ENCODE data around the gene HIPK2. TPM values are rescaled to one million over a fixed set of nuclear protein-coding genes. Genes with fewer than 3 reads are reported as not detected.

The HIPK2 gene
- total RNA-seq, 2 experiments from 2014 or later, result 22.5 to 27.5 TPM

DNA sequence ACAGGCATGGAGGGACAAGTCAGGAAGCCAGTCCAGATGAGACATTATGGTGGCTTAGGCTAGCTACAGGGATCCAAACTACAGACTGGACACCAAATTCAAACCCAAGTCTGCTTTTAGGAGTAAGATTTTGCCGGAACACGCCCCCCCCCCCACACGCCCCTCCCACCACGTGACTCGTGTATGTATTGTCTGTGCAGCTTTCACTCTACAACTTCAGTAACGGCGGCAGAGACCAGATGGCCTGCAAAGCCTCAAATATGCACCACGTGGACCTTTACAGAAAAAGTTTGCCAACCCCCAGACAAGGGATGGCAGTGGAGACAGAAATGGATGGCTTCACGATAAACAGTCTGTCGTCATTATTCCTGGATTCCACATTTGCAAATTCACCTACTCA lies 14.5 kb downstream of the HIPK2 start:
- Mint-ChIP-seq H3K4me3 (no peak overlapping the region), H3K4me1 (peaks cover 55% of the 10 kb centered on the region), H3K27me3 (no peaks in the 10 kb centered on the region), H3K27ac (no peak overlapping the region), H3K9me3 (no peaks in the 10 kb centered on the region), H3K36me3 (ENCODE audit: low read depth) (peaks cover 48% of the 10 kb centered on the region)
- no peak for DNase-seq
- CTCF ChIA-PET, result no interaction called here
- POLR2A ChIA-PET, result no interaction called here

DNA sequence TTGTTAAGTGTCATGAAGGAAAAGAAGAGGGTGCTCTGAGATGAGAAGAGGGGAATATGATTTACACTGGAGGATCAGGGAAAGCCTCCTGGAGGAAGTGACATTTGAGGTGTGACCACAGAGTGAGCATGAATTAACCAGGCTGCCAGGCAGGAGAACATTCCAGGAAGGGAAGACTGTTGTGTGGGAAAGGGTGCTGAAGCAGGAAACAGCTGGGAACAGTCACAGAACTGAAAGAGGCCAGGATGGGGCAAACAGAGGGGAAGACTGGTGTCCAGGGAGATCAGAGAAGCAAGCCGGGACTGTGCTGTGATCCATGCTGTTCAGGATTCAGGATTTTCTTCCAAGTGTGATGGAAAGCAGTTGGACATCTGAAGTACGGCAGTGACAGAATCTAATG lies 14.9 kb downstream of the HIPK2 start:
- H3K27ac Mint-ChIP-seq, result no peak overlapping the region

GRCh38 chr7:139758388-139758787 lies 19.4 kb downstream of the HIPK2 start:
- CTCF ChIA-PET, result no interaction called here
- Mint-ChIP-seq H3K9me3 (no peaks in the 10 kb centered on the region), H3K4me1 (peaks cover 27% of the 10 kb centered on the region), H3K36me3 (ENCODE audit: low read depth) (peaks cover 37% of the 10 kb centered on the region), H3K4me3 (no peak overlapping the region), H3K27ac (no peak overlapping the region), H3K27me3 (no peaks in the 10 kb centered on the region)
- POLR2A ChIA-PET, result no interaction called here
- DNase-seq, result no peak

More for the DNA sequence above, 14.9 kb downstream of the HIPK2 start:
- Mint-ChIP-seq H3K36me3 (ENCODE audit: low read depth) (peaks cover 48% of the 10 kb centered on the region), H3K4me1 (peaks cover 51% of the 10 kb centered on the region), H3K9me3 (no peaks in the 10 kb centered on the region), H3K4me3 (no peak overlapping the region), H3K27me3 (no peaks in the 10 kb centered on the region)
- ChIA-PET CTCF (no interaction called here), POLR2A (no interaction called here)
- no peak for DNase-seq

DNA sequence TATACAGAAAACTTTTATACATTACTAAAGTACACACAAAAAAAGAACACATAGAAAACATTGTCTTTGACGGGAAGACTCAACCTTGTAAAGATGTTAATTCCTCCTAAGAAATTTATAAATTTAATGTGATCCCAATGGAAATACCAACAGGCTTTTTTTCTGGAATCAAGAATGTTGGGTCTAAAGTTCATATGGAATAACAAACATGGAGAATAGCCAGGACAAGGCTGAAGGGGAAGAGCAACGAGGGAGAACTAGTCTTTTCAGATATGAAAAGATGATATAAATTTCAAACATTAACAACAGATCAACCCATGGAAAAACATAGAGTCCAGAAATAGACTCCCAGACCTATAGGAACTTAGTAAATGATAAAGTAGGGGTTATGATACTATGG lies 19.8 kb downstream of the HIPK2 start:
- ChIA-PET CTCF (no interaction called here), POLR2A (no interaction called here)
- peaks cover 26% of the 10 kb centered on the region for H3K4me1 Mint-ChIP-seq
- H3K36me3 Mint-ChIP-seq (ENCODE audit: low read depth), result peaks cover 36% of the 10 kb centered on the region
- DNase-seq, result no peak
- H3K27me3 Mint-ChIP-seq, result no peaks in the 10 kb centered on the region
- H3K9me3 Mint-ChIP-seq, result no peaks in the 10 kb centered on the region
- H3K4me3 Mint-ChIP-seq, result no peak overlapping the region
- H3K27ac Mint-ChIP-seq, result no peak overlapping the region

DNA sequence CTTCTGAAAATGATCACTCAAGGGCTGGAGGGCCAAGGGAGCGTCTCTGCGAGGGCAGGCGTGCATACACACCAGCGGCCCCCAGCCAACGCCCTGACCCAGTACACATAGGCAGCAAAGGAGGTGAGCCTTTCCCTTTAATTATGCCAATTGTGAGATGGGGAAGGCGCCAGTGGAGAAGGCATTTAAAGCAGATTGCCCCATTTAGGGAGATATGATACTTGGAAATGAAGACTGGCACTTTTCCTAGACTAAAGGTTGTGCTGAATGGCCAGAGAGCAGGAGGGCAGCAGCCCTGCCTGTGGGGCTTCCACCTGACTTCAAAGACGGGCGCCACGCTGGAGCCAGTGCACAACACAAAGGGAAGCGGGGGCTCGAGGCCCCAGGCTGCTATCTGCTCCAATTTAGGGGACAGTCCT lies 24.1 kb downstream of the HIPK2 start:
- Mint-ChIP-seq H3K27ac (no peak overlapping the region), H3K9me3 (no peaks in the 10 kb centered on the region), H3K4me1 (peaks cover 25% of the 10 kb centered on the region), H3K36me3 (ENCODE audit: low read depth) (peaks cover 16% of the 10 kb centered on the region), H3K4me3 (no peak overlapping the region), H3K27me3 (no peaks in the 10 kb centered on the region)
- no peak for DNase-seq
- CTCF ChIA-PET, result interaction anchor here (0.9 to 5.9 kb wide), 4 partner anchors 11 to 28 kb away, joined by 3 to 19 read pairs (median 4); no protein-coding TSS in a partner anchor
- POLR2A ChIA-PET, result interaction anchor here (0.6 kb wide), 1 partner anchor 106 kb away, joined by 3 read pairs; no protein-coding TSS in a partner anchor

DNA sequence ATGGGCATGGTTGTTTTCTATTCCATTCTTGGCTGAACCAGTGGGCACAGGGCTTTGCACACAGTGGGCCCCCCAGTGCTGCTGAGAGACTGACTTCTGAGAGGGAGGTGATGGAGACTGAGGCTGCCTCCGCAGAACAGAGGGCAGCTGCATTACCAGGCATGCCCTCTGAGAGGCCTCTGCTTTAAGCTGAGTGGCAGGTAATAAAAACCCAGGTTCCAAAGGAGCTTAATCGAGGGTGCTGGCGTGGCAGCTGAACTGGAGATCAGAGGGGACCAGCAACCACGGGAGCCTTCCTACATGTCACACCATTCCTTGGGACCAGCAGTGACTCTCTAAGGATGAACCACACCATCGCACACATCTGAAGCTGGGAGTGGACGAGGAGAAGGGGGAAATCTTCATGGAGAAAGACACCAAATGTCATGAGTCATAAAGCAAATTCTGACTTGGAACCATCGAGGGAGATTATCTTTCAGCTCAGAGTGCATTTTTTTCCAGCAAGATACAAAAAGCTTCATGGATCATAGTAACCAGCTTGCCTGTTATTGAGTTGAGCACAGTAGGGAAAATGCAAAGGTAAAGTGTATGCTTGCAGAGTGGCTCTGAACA lies 24.6 kb downstream of the HIPK2 start:
- DNase-seq, result no peak
- ChIA-PET POLR2A (interaction anchor here (0.6 kb wide), 1 partner anchor 106 kb away, joined by 3 read pairs; no protein-coding TSS in a partner anchor), CTCF (interaction anchor here (0.9 to 5.9 kb wide), 4 partner anchors 12 to 28 kb away, joined by 3 to 19 read pairs (median 4); no protein-coding TSS in a partner anchor)
- Mint-ChIP-seq H3K9me3 (no peaks in the 10 kb centered on the region), H3K27ac (no peak overlapping the region), H3K36me3 (ENCODE audit: low read depth) (peaks cover 14% of the 10 kb centered on the region), H3K4me1 (peaks cover 25% of the 10 kb centered on the region), H3K4me3 (no peak overlapping the region), H3K27me3 (no peaks in the 10 kb centered on the region)

GRCh38 chr7:139752604-139753003 lies 25.2 kb downstream of the HIPK2 start:
- no peak for DNase-seq
- ChIA-PET POLR2A (no interaction called here), CTCF (interaction anchor here (0.9 to 5.9 kb wide), 6 partner anchors 12 to 107 kb away, joined by 3 to 19 read pairs (median 4); no protein-coding TSS in a partner anchor)
- peaks cover 14% of the 10 kb centered on the region for H3K36me3 Mint-ChIP-seq (ENCODE audit: low read depth)
- no peak overlapping the region for H3K27ac Mint-ChIP-seq
- H3K4me1 Mint-ChIP-seq, result peaks cover 25% of the 10 kb centered on the region
- no peak overlapping the region for H3K4me3 Mint-ChIP-seq
- no peaks in the 10 kb centered on the region for H3K9me3 Mint-ChIP-seq
- H3K27me3 Mint-ChIP-seq, result no peaks in the 10 kb centered on the region

DNA sequence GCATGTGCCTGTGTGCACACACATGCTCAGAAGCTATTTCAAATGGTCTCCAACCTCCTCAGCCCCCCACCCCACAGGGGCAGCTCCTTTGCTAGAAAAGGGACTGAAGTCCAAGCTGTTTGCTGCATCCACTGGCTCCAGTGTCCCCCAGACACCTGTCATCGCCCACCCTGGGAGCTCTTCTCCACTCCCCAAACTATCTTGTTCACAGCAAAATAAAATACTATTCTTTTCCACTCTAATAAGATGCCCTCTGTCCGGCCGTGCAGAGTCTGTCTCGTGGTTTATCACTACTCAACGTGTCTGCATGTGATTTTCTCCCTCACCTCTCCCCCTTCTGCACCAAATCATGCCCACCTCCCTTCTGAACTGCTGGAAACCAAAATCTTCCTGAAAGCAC lies 25.6 kb downstream of the HIPK2 start:
- Mint-ChIP-seq H3K9me3 (no peaks in the 10 kb centered on the region), H3K4me3 (no peak overlapping the region), H3K4me1 (peaks cover 25% of the 10 kb centered on the region), H3K27ac (no peak overlapping the region), H3K36me3 (ENCODE audit: low read depth) (peaks cover 14% of the 10 kb centered on the region), H3K27me3 (no peaks in the 10 kb centered on the region)
- POLR2A ChIA-PET, result no interaction called here
- CTCF ChIA-PET, result interaction anchor here (0.7 to 5.9 kb wide), 7 partner anchors 8 to 106 kb away, joined by 3 to 19 read pairs (median 3); no protein-coding TSS in a partner anchor
- no peak for DNase-seq

DNA sequence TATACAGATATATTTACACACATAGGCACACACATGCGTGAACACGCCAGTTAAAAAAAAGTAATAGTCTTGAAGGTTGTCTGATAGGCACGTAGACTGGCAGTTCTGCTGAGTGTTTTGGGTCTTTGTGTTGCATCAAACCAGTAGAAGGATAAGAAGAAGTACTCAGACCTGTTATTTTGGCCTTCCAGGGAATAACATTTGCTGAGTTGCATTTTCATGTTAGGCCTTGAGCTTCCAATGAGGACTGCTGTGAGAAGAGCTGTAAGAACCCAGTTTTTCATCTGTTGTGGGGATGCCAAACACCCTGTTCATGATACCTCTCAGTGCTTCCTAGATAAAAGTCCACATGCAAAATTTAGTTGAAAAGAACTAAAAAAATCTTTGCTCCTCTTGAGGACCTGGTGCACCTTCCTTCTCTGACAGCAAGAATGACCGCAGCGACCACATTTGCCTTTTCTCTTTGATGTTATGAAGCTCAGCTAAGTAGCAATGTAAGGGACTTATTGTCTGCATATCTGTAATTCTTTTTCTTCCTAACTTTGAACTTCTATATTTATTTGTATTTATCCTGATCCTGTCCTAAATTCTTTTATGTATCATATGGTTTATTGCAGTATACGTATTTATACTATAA lies 27.2 kb downstream of the HIPK2 start:
- no peak overlapping the region for H3K27ac Mint-ChIP-seq
- POLR2A ChIA-PET, result no interaction called here

DNA sequence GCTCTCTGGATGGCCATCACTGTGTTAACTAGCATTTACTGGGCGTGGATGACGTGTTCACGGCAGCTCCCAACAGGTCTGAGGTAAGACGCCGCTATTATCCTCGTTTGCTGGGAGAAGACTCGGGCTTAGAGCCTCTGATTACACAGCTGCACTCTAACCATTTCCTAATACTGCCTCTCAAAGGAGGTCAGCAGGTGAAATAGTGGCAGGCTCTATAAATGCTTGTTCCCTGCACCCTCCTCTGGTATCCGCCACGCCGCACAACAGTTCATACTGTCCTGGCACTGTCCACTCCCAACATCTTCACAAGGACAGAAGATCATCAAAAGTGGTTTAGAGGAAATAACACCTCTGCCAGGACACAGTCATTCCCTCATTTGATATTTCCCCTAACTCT lies 28.3 kb downstream of the HIPK2 start:
- CTCF ChIA-PET, result interaction anchor here (0.6 to 1.1 kb wide), 2 partner anchors 13 to 60 kb away, joined by 3 read pairs; no protein-coding TSS in a partner anchor
- H3K4me1 Mint-ChIP-seq, result peaks cover 13% of the 10 kb centered on the region
- H3K27ac Mint-ChIP-seq, result no peak overlapping the region
- H3K9me3 Mint-ChIP-seq, result no peaks in the 10 kb centered on the region
- H3K4me3 Mint-ChIP-seq, result no peak overlapping the region
- peaks cover under 1% of the 10 kb centered on the region for H3K36me3 Mint-ChIP-seq (ENCODE audit: low read depth)
- DNase-seq, result no peak
- no peaks in the 10 kb centered on the region for H3K27me3 Mint-ChIP-seq
- POLR2A ChIA-PET, result no interaction called here

More for the DNA sequence above, 27.2 kb downstream of the HIPK2 start:
- CTCF ChIA-PET, result interaction anchor here (1.4 to 5.9 kb wide), 3 partner anchors 10 to 34 kb away, joined by 3 to 19 read pairs (median 4); no protein-coding TSS in a partner anchor
- Mint-ChIP-seq H3K9me3 (no peaks in the 10 kb centered on the region), H3K4me3 (no peak overlapping the region), H3K4me1 (peaks cover 21% of the 10 kb centered on the region), H3K36me3 (ENCODE audit: low read depth) (peaks cover 9% of the 10 kb centered on the region), H3K27me3 (no peaks in the 10 kb centered on the region)
- peak; percentile 54 for DNase-seq

DNA sequence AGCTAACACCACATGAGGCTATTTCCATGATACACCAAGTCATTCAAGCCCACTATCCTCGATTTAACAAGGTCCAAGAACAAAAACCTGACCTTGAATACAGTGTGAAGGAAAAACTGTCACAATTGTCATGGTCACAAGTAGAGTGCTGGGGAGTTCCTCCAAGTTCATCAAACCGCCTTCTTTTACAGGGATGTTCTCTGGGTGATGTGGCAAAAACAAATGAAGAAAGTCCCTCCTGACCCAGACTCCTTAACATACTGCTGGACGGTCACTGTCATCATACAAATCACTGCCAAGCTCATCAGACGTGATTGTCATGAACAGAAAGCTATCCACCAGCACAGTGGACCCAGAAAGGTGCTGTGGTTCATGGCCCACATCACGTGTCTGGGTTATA lies 28.9 kb downstream of the HIPK2 start:
- Mint-ChIP-seq H3K4me1 (peaks cover 13% of the 10 kb centered on the region), H3K36me3 (ENCODE audit: low read depth) (no peaks in the 10 kb centered on the region), H3K27me3 (no peaks in the 10 kb centered on the region), H3K9me3 (no peaks in the 10 kb centered on the region), H3K4me3 (no peak overlapping the region), H3K27ac (no peak overlapping the region)
- ChIA-PET POLR2A (no interaction called here), CTCF (interaction anchor here (1.1 kb wide), 1 partner anchor 13 kb away, joined by 3 read pairs; no protein-coding TSS in a partner anchor)
- no peak for DNase-seq

DNA sequence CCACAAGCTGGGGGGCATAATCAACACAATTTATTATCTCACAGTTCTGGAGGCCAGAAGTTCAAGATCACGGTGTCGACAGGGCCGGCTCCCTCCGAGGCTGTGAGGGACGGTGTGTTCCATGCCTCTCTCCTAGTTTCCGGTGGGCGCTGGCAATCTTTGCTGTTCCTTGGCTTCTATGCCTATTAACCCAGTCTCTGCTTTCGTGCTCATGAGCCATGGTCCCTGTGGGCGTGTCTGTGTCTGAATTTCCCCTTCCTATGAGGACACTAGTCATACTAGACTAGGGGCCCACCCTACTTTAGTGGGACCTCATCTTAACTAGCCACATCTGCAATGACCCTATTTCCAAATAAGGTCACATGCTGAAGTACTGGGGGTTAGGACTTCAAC lies 29.4 kb downstream of the HIPK2 start:
- CTCF ChIA-PET, result interaction anchor here (1.1 kb wide), 1 partner anchor 12 kb away, joined by 3 read pairs; no protein-coding TSS in a partner anchor

GRCh38 chr7:139747662-139748372 lies 30.0 kb downstream of the HIPK2 start:
- Mint-ChIP-seq H3K36me3 (ENCODE audit: low read depth) (no peaks in the 10 kb centered on the region), H3K27ac (no peak overlapping the region), H3K27me3 (no peaks in the 10 kb centered on the region), H3K4me1 (peaks cover 11% of the 10 kb centered on the region), H3K9me3 (no peaks in the 10 kb centered on the region), H3K4me3 (no peak overlapping the region)
- no peak for DNase-seq
- CTCF ChIA-PET, result interaction anchor here (1.1 kb wide), 1 partner anchor 13 kb away, joined by 3 read pairs; no protein-coding TSS in a partner anchor
- POLR2A ChIA-PET, result no interaction called here

More for the DNA sequence above, 29.4 kb downstream of the HIPK2 start:
- Mint-ChIP-seq H3K9me3 (no peaks in the 10 kb centered on the region), H3K4me1 (peaks cover 13% of the 10 kb centered on the region), H3K27ac (no peak overlapping the region), H3K27me3 (no peaks in the 10 kb centered on the region), H3K4me3 (no peak overlapping the region), H3K36me3 (ENCODE audit: low read depth) (no peaks in the 10 kb centered on the region)
- POLR2A ChIA-PET, result no interaction called here
- DNase-seq, result no peak

All from activated CD4-positive, alpha-beta T cell treated with anti-CD3 and anti-CD28 coated beads, Interleukin-2, amount 10 ng/mL, durations not matched to agents 7 days and 5 days (primary cell).